Liver (tissue), 3 donors: Measurements from ENCODE around the gene PLEKHA5.

Experiments
- ATF3 ChIP-seq: IDR thresholded peaks from 2 replicates; pipeline ENCODE4 v1.6.1; 2016; ENCODE audit warnings: antibody characterized with exemption
- CTCF ChIP-seq: fragments of 150-350 bp; IDR thresholded peaks from 2 replicates; pipeline ENCODE4 v1.5.1; 2017; ENCODE audit warnings: improper control_type of control experiment, low read depth, low read length; ENCODE audit not compliant: missing input control
- EGR1 ChIP-seq, 2 donors: IDR thresholded peaks; 2 replicates each; pipeline ENCODE4 v1.6.1; 2016 to 2018; ENCODE audit warnings: antibody characterized with exemption in 2 of 2, low read depth in 2 of 2
- GABPA ChIP-seq, 2 donors: IDR thresholded peaks in 1 of 2; conservative IDR thresholded peaks in 1 of 2; 2 replicates each; pipeline ENCODE4 v1.6.1; 2016; ENCODE audit warnings: antibody characterized with exemption in 2 of 2, mild to moderate bottlenecking in 1 of 2, moderate library complexity in 1 of 2
- HNF4A ChIP-seq, 2 donors: conservative IDR thresholded peaks; 2 replicates each; pipeline ENCODE4 v1.6.1; 2016; ENCODE audit warnings: antibody characterized with exemption in 2 of 2, mild to moderate bottlenecking in 2 of 2
- JUND ChIP-seq, 2 donors: IDR thresholded peaks; 2 replicates each; pipeline ENCODE4 v1.6.1; 2016; ENCODE audit warnings: antibody characterized with exemption in 2 of 2
- MAX ChIP-seq: IDR thresholded peaks from 2 replicates; pipeline ENCODE4 v1.6.1; 2016; ENCODE audit warnings: antibody characterized with exemption
- RAD21 ChIP-seq, 2 donors: IDR thresholded peaks; 2 replicates each; pipeline ENCODE4 v1.6.1; 2016; ENCODE audit warnings: antibody characterized with exemption in 2 of 2, mild to moderate bottlenecking in 2 of 2
- REST ChIP-seq: IDR thresholded peaks from 2 replicates; pipeline ENCODE4 v1.6.1; 2016; ENCODE audit warnings: antibody characterized with exemption, mild to moderate bottlenecking
- YY1 ChIP-seq: IDR thresholded peaks from 2 replicates; pipeline ENCODE4 v1.6.1; 2016; ENCODE audit warnings: antibody characterized with exemption, mild to moderate bottlenecking
- ZBTB33 ChIP-seq: IDR thresholded peaks from 2 replicates; pipeline ENCODE4 v1.6.1; 2016; ENCODE audit warnings: antibody characterized with exemption
- donor health status: healthy.
- donor health status: healthy.

DNA sequence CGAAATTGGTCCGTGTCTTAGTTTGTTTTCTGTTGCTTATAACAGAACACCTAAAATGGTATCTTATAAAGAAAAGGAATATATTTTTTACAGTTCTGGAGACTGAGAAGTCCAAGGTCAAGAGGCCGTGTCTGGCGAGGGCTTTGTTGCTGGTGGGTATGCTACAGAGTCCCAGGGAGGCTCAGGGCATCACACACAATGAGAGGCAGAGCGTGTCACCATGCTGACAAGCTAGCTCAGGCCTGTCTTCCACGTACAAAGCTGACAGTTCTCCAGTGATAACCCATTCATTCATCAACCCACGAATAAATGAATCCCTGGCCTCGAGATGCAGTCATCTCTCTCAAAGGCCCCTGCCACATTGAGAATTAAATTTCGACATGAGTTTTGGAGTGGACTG is 253.0 kb downstream of the PLEKHA5 start:
- no peak for TF ChIP-seq CTCF
- no peak for TF ChIP-seq REST
- TF ChIP-seq RAD21 (IDR thresholded peaks at IDR 0.05) = no peak
- TF ChIP-seq ATF3 = no peak
- no peak for TF ChIP-seq MAX
- no peak for TF ChIP-seq HNF4A (conservative IDR thresholded peaks at IDR 0.05)
- TF ChIP-seq ZBTB33 = no peak
- TF ChIP-seq EGR1 (IDR thresholded peaks at IDR 0.05; ENCODE audit: low read depth in 2 of 2) = no peak
- TF ChIP-seq GABPA (IDR thresholded peaks at IDR 0.05 in 1 of 2, conservative IDR thresholded peaks at IDR 0.05 in 1 of 2) = no peak
- no peak for TF ChIP-seq JUND (IDR thresholded peaks at IDR 0.05)
- no peak for TF ChIP-seq YY1
